BE2C (cell line): Measurements from ENCODE around the gene PRAC1.

Source experiments
- DNase-seq: peaks from one replicate; pipeline ENCODE4 v3.0.0-alpha.2; 2020
- H3K27me3 ChIP-seq: fragments of 250-450 bp; sonication (Bioruptor Pico); 2 replicates; pipeline ENCODE4 v1.5.1; 2020; ENCODE audit warnings: mild to moderate bottlenecking
- H3K36me3 ChIP-seq: fragments of 250-450 bp; sonication (Bioruptor Pico); 2 replicates; pipeline ENCODE4 v1.5.1; 2020; ENCODE audit warnings: mild to moderate bottlenecking
- H3K4me1 ChIP-seq: fragments of 250-450 bp; sonication (Bioruptor Pico); 2 replicates; pipeline ENCODE4 v1.5.1; 2020
- H3K4me3 ChIP-seq: 2 replicates; pipeline ENCODE4 v1.5.1; 2011; ENCODE audit warnings: low read depth, low read length
- H3K9me3 ChIP-seq: fragments of 250-450 bp; sonication (Bioruptor Pico); 2 replicates; pipeline ENCODE4 v1.5.1; 2020
- CTCF ChIP-seq: IDR thresholded peaks from 2 replicates; pipeline ENCODE4 v1.5.1; 2012; ENCODE audit warnings: mild to moderate bottlenecking, low read depth, low read length

Gene PRAC1

GRCh38 chr17:48715496-48716399 is 6.6 kb downstream of the PRAC1 start:
- TF ChIP-seq CTCF = no peak
- Histone ChIP-seq H3K4me1 (no peaks in the 10 kb centered on the region), H3K27me3 (peaks cover 93% of the 10 kb centered on the region), H3K4me3 (no peak overlapping the region), H3K36me3 (no peaks in the 10 kb centered on the region), H3K9me3 (no peaks in the 10 kb centered on the region)
- no peak for DNase-seq

- Histone ChIP-seq H3K4me1 (no peaks in the 10 kb centered on the region), H3K9me3 (no peaks in the 10 kb centered on the region), H3K36me3 (no peaks in the 10 kb centered on the region), H3K27me3 (peaks cover 94% of the 10 kb centered on the region), H3K4me3 (no peak overlapping the region)
- no peak for DNase-seq
- no peak for TF ChIP-seq CTCF
Measured at GRCh38 chr17:48711128-48711527, 11.2 kb downstream of the PRAC1 start.

GRCh38 chr17:48704361-48705248 is 17.7 kb downstream of the PRAC1 start:
- DNase-seq = no peak
- no peak overlapping the region for H3K4me3 ChIP-seq
- no peaks in the 10 kb centered on the region for H3K4me1 ChIP-seq
- H3K36me3 ChIP-seq = no peaks in the 10 kb centered on the region
- H3K9me3 ChIP-seq = no peaks in the 10 kb centered on the region
- peaks cover 95% of the 10 kb centered on the region for H3K27me3 ChIP-seq
- no peak for TF ChIP-seq CTCF

- no peak overlapping the region for H3K4me3 ChIP-seq
- no peaks in the 10 kb centered on the region for H3K9me3 ChIP-seq
- DNase-seq = no peak
- peaks cover 92% of the 10 kb centered on the region for H3K27me3 ChIP-seq
- no peaks in the 10 kb centered on the region for H3K36me3 ChIP-seq
- H3K4me1 ChIP-seq = no peaks in the 10 kb centered on the region
- no peak for TF ChIP-seq CTCF
Measured at GRCh38 chr17:48701864-48702532, 20.3 kb downstream of the PRAC1 start.

- peaks cover 46% of the 10 kb centered on the region for H3K27me3 ChIP-seq
- no peak for TF ChIP-seq CTCF
- H3K4me3 ChIP-seq = no peak overlapping the region
- H3K4me1 ChIP-seq = no peaks in the 10 kb centered on the region
- no peak for DNase-seq
- H3K36me3 ChIP-seq = no peaks in the 10 kb centered on the region
- H3K9me3 ChIP-seq = no peaks in the 10 kb centered on the region
Measured at GRCh38 chr17:48693178-48693577, 29.1 kb downstream of the PRAC1 start.
